ENCODE results near the gene RHBDF2. TPM values are rescaled to one million over a fixed set of nuclear protein-coding genes. Genes with fewer than 3 reads are reported as not detected.

RHBDF2 gene
- total RNA-seq, 4 donors from 2014 or later, result 33.1 to 99.0 (median 73.5) TPM

- Histone ChIP-seq H3K36me3 (no peaks in the 10 kb centered on the region), H3K9me3 (no peaks in the 10 kb centered on the region), H3K27ac (peak overlapping the region in 1 of 4 donors; percentile 4), H3K4me3 (no peak overlapping the region), H3K4me1 (peaks cover 0 to 28% (median 4%) of the 10 kb centered on the region in 4 donors), H3K27me3 (no peaks in the 10 kb centered on the region)
- TF ChIP-seq POLR2A (IDR thresholded peaks at IDR 0.05) (no peak), CTCF (IDR thresholded peaks at IDR 0.05) (no peak), EP300 (IDR thresholded peaks at IDR 0.05) (no peak)
- WGBS, 2 donors, result 60 to 64% methylated on average over 6 of the region's 6 CpGs
- no peak for DNase-seq (ENCODE audit: low spot score in 2 of 2)
These were observed 69.2 kb downstream of the RHBDF2 start for GRCh38 chr17:76432004-76432403.

- Histone ChIP-seq H3K4me3 (no peak overlapping the region), H3K27me3 (no peaks in the 10 kb centered on the region), H3K9me3 (no peaks in the 10 kb centered on the region), H3K36me3 (no peaks in the 10 kb centered on the region), H3K4me1 (peaks cover 0 to 33% (median 4%) of the 10 kb centered on the region in 4 donors), H3K27ac (peak overlapping the region in 1 of 4 donors; percentile 4)
- DNase-seq (ENCODE audit: low spot score in 2 of 2), result no peak
- 71 to 78% methylated on average over 2 of the region's 2 CpGs for WGBS, 2 donors
- no peak for TF ChIP-seq POLR2A (IDR thresholded peaks at IDR 0.05)
- TF ChIP-seq CTCF (IDR thresholded peaks at IDR 0.05), result no peak
- no peak for TF ChIP-seq EP300 (IDR thresholded peaks at IDR 0.05)
These were observed 69.7 kb downstream of the RHBDF2 start for GRCh38 chr17:76431509-76431908.

GRCh38 chr17:76428511-76428910 lies 72.7 kb downstream of the RHBDF2 start:
- H3K36me3 ChIP-seq, result no peaks in the 10 kb centered on the region
- H3K9me3 ChIP-seq, result no peaks in the 10 kb centered on the region
- no peak for DNase-seq (ENCODE audit: low spot score in 2 of 2)
- 73 to 91% methylated on average over 1 of the region's 1 CpG for WGBS, 2 donors
- no peak overlapping the region for H3K4me3 ChIP-seq
- peaks cover 0 to 33% (median 4%) of the 10 kb centered on the region in 4 donors for H3K4me1 ChIP-seq
- no peak overlapping the region for H3K27ac ChIP-seq
- H3K27me3 ChIP-seq, result no peaks in the 10 kb centered on the region
- no peak for TF ChIP-seq POLR2A (IDR thresholded peaks at IDR 0.05)
- TF ChIP-seq CTCF (IDR thresholded peaks at IDR 0.05), result no peak
- no peak for TF ChIP-seq EP300 (IDR thresholded peaks at IDR 0.05)

GRCh38 chr17:76427501-76428231 lies 73.6 kb downstream of the RHBDF2 start:
- 61 to 63% methylated on average over 8 of the region's 8 CpGs for WGBS, 2 donors
- no peak for DNase-seq (ENCODE audit: low spot score in 2 of 2)

More at GRCh38 chr17:76427501-76428231, 73.6 kb downstream of the RHBDF2 start:
- no peak overlapping the region for H3K4me3 ChIP-seq
- TF ChIP-seq EP300 (IDR thresholded peaks at IDR 0.05), result no peak
- no peak for TF ChIP-seq POLR2A (IDR thresholded peaks at IDR 0.05)
- TF ChIP-seq CTCF (IDR thresholded peaks at IDR 0.05), result no peak
- H3K9me3 ChIP-seq, result no peaks in the 10 kb centered on the region
- no peaks in the 10 kb centered on the region for H3K27me3 ChIP-seq
- peaks cover 0 to 31% (median 4%) of the 10 kb centered on the region in 4 donors for H3K4me1 ChIP-seq
- peak overlapping the region in 1 of 4 donors; percentile 20 for H3K27ac ChIP-seq
- H3K36me3 ChIP-seq, result peaks cover 0 to 3% (median 0%) of the 10 kb centered on the region in 3 donors
